SW 1271 (cell line): Measurements from ENCODE around the gene LDHD.

Experiments
- DNase-seq, 2 experiments: peaks; one replicate each; lab custom pipeline; 2025; lab: John Stamatoyannopoulos, UW

Gene LDHD

DNA sequence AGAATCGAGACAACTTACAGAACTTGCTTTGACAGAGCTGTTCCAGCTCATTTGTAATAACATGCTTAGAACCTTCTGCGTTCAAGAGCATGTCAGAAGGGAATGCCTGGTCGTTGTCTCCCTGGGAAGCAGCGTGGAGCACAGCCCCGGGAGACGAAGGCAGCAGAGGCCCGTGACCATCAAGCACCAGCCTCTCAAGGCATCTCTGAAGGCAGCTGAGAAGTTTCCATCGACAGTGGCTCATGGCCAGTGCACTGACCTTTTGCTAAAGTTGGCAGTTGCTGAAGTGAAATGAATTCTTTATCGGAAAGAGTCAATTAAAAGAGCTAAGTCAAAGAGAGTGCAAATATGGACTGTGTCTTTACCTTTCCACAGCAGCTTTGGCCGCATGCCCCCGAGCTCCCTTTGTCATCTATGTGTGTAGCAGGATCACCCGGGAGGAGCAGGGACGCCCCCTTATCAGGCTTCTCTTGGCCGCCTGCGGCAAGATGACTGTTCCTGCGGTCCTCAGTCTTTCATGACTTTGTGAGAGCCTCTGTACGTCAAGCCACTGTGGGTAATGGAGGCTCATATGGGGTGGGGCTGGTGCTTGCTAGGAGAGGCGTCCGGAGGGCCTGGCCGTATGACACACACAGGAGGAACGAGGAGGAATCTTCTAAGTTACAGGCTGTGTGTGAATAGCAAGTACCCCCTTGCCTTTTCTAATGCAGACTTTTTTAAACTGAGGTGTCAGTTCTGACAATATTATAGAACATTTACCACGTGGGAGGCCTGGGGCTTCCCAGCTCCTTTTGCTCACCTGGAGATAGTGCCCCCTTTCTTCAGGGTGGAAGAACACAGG is 54.2 kb downstream of the LDHD start:
- DNase-seq: no peak
